GM18526 (cell line): ENCODE measurements around the gene GCN1.

Source experiments
- POLR2A ChIP-seq: IDR thresholded peaks from 3 replicates; pipeline ENCODE4 v1.6.1; 2011; ENCODE audit not compliant: insufficient read length; ENCODE audit errors: extremely low read depth

GCN1 gene

GRCh38 chr12:120126635-120127005, 67.9 kb downstream of the GCN1 start:
- TF ChIP-seq POLR2A = no peak

- no peak for TF ChIP-seq POLR2A
Observed at GRCh38 chr12:120125792-120126634, 68.5 kb downstream of the GCN1 start.

GRCh38 chr12:120125029-120125428, 69.5 kb downstream of the GCN1 start:
- TF ChIP-seq POLR2A = no peak

GRCh38 chr12:120121766-120122293, 72.7 kb downstream of the GCN1 start:
- TF ChIP-seq POLR2A = peak; percentile 20

- TF ChIP-seq POLR2A = no peak
Observed at GRCh38 chr12:120121343-120121742, 73.2 kb downstream of the GCN1 start.

GRCh38 chr12:120119271-120119973, 75.1 kb downstream of the GCN1 start:
- TF ChIP-seq POLR2A = no peak

- peak; percentile 19 for TF ChIP-seq POLR2A
Observed at GRCh38 chr12:120118321-120119061, 76.0 kb downstream of the GCN1 start.

- TF ChIP-seq POLR2A = no peak
Observed at GRCh38 chr12:120117961-120118320, 76.6 kb downstream of the GCN1 start.

- peak; percentile 83 for TF ChIP-seq POLR2A
Observed at GRCh38 chr12:120116792-120117651, 77.5 kb downstream of the GCN1 start.

- no peak for TF ChIP-seq POLR2A
Observed at GRCh38 chr12:120116441-120116791, 78.1 kb downstream of the GCN1 start, which contains the start of gene RAB35. Gene RAB35, minus strand, starts transcription at chr12:120116753. Its CDS starts 103 bp downstream, at chr12:120116650.

GRCh38 chr12:120115692-120116440, 78.6 kb downstream of the GCN1 start:
- no peak for TF ChIP-seq POLR2A

GRCh38 chr12:120115066-120115465, 79.4 kb downstream of the GCN1 start:
- TF ChIP-seq POLR2A = no peak

- TF ChIP-seq POLR2A = no peak
Observed at GRCh38 chr12:120110550-120111501, 83.7 kb downstream of the GCN1 start.
